Stimulated activated CD4-positive, alpha-beta T cell treated with anti-CD3 and anti-CD28 coated beads, Interleukin-4, amount 100 ng/mL, for 4 hours (primary cell): ENCODE measurements around the gene HOXB4.
A peak's percentile ranks its signal among the peaks of the same experiment; 100 is the strongest.

ENCODE experiments used
- DNase-seq, 2 experiments: peaks; one replicate each; pipeline ENCODE4 v3.0.0-alpha.2; 2020

HOXB4 gene

GRCh38 chr17:48599354-48599753 is 21.2 kb upstream of the HOXB4 start:
- no peak for DNase-seq

GRCh38 chr17:48598736-48599135 is 20.6 kb upstream of the HOXB4 start:
- no peak for DNase-seq

- no peak for DNase-seq
Measured at GRCh38 chr17:48597778-48598631, 19.9 kb upstream of the HOXB4 start.

GRCh38 chr17:48597528-48597777 is 19.3 kb upstream of the HOXB4 start:
- no peak for DNase-seq

- DNase-seq, result no peak
Measured at GRCh38 chr17:48596735-48597527, 18.8 kb upstream of the HOXB4 start.

GRCh38 chr17:48596000-48596734 is 18.0 kb upstream of the HOXB4 start:
- DNase-seq, result no peak

GRCh38 chr17:48595278-48595999 is 17.3 kb upstream of the HOXB4 start:
- no peak for DNase-seq

GRCh38 chr17:48594538-48595277 is 16.6 kb upstream of the HOXB4 start:
- no peak for DNase-seq

GRCh38 chr17:48593840-48594537 is 15.8 kb upstream of the HOXB4 start:
- DNase-seq, result peak; percentile 70 to 80

- DNase-seq, result no peak
Measured at GRCh38 chr17:48593126-48593829, 15.1 kb upstream of the HOXB4 start, which contains the start of gene HOXB5. Gene HOXB5 (minus strand): TSS chr17:48593779. CDS start chr17:48593682, 97 bp downstream.

GRCh38 chr17:48592577-48592976 is 14.4 kb upstream of the HOXB4 start:
- DNase-seq, result no peak

GRCh38 chr17:48592057-48592514 is 13.9 kb upstream of the HOXB4 start:
- no peak for DNase-seq

- DNase-seq, result no peak
Measured at GRCh38 chr17:48591255-48592056, 13.3 kb upstream of the HOXB4 start.

- no peak for DNase-seq
Measured at GRCh38 chr17:48590607-48591161, 12.5 kb upstream of the HOXB4 start.

GRCh38 chr17:48589831-48590606 is 11.9 kb upstream of the HOXB4 start, which contains the start of gene HOXB3:
Gene HOXB3 (minus strand): TSS chr17:48590241. CDS start chr17:48552474, 37,767 bp downstream.
- no peak for DNase-seq

- DNase-seq, result no peak
Measured at GRCh38 chr17:48589060-48589830, 11.1 kb upstream of the HOXB4 start.

GRCh38 chr17:48588528-48588927 is 10.4 kb upstream of the HOXB4 start:
- no peak for DNase-seq

- DNase-seq, result no peak
Measured at GRCh38 chr17:48588074-48588415, 9.9 kb upstream of the HOXB4 start.
